ENCODE data around the gene KRTAP5-1. TPM values are rescaled to one million over a fixed set of nuclear protein-coding genes. Genes with fewer than 3 reads are reported as not detected.
A peak's percentile ranks its signal among the peaks of the same experiment; 100 is the strongest.

Gene KRTAP5-1
- total RNA-seq, 1 donor from 2014 or later: not detected

GRCh38 chr11:1570531-1570895 is 14.6 kb downstream of the KRTAP5-1 start:
- H3K36me3 ChIP-seq (ENCODE audit: control insufficient read depth, insufficient read depth, low read length): no peaks in the 10 kb centered on the region
- peaks cover 3% of the 10 kb centered on the region for H3K27me3 ChIP-seq (ENCODE audit: control insufficient read depth, insufficient read depth, low read length)
- no peak for TF ChIP-seq CTCF (IDR thresholded peaks at IDR 0.05; ENCODE audit: insufficient read depth, low read length, poor library complexity, severe bottlenecking)
- DNase-seq (ENCODE audit: low read depth): no peak
- peak overlapping the region; percentile 58 for H3K4me3 ChIP-seq (ENCODE audit: low read depth, low read length)

- no peaks in the 10 kb centered on the region for H3K36me3 ChIP-seq (ENCODE audit: control insufficient read depth, insufficient read depth, low read length)
- TF ChIP-seq CTCF (IDR thresholded peaks at IDR 0.05; ENCODE audit: insufficient read depth, low read length, poor library complexity, severe bottlenecking): no peak
- DNase-seq (ENCODE audit: low read depth): no peak
- H3K27me3 ChIP-seq (ENCODE audit: control insufficient read depth, insufficient read depth, low read length): peaks cover 3% of the 10 kb centered on the region
- H3K4me3 ChIP-seq (ENCODE audit: low read depth, low read length): no peak overlapping the region
Measured at GRCh38 chr11:1570001-1570453, 15.1 kb downstream of the KRTAP5-1 start.

GRCh38 chr11:1569251-1569780 is 15.8 kb downstream of the KRTAP5-1 start:
- DNase-seq (ENCODE audit: low read depth): no peak
- peaks cover 3% of the 10 kb centered on the region for H3K27me3 ChIP-seq (ENCODE audit: control insufficient read depth, insufficient read depth, low read length)
- no peak for TF ChIP-seq CTCF (IDR thresholded peaks at IDR 0.05; ENCODE audit: insufficient read depth, low read length, poor library complexity, severe bottlenecking)
- no peaks in the 10 kb centered on the region for H3K36me3 ChIP-seq (ENCODE audit: control insufficient read depth, insufficient read depth, low read length)
- no peak overlapping the region for H3K4me3 ChIP-seq (ENCODE audit: low read depth, low read length)

GRCh38 chr11:1568441-1568911 is 16.6 kb downstream of the KRTAP5-1 start:
- Histone ChIP-seq H3K4me3 (ENCODE audit: low read depth, low read length) (no peak overlapping the region), H3K27me3 (ENCODE audit: control insufficient read depth, insufficient read depth, low read length) (peaks cover 3% of the 10 kb centered on the region), H3K36me3 (ENCODE audit: control insufficient read depth, insufficient read depth, low read length) (no peaks in the 10 kb centered on the region)
- no peak for DNase-seq (ENCODE audit: low read depth)
- TF ChIP-seq CTCF (IDR thresholded peaks at IDR 0.05; ENCODE audit: insufficient read depth, low read length, poor library complexity, severe bottlenecking): no peak

GRCh38 chr11:1567721-1568100 is 17.4 kb downstream of the KRTAP5-1 start:
- no peaks in the 10 kb centered on the region for H3K36me3 ChIP-seq (ENCODE audit: control insufficient read depth, insufficient read depth, low read length)
- DNase-seq (ENCODE audit: low read depth): no peak
- no peak overlapping the region for H3K4me3 ChIP-seq (ENCODE audit: low read depth, low read length)
- H3K27me3 ChIP-seq (ENCODE audit: control insufficient read depth, insufficient read depth, low read length): peaks cover 1% of the 10 kb centered on the region
- no peak for TF ChIP-seq CTCF (IDR thresholded peaks at IDR 0.05; ENCODE audit: insufficient read depth, low read length, poor library complexity, severe bottlenecking)

GRCh38 chr11:1567052-1567720 is 17.9 kb downstream of the KRTAP5-1 start:
- H3K36me3 ChIP-seq (ENCODE audit: control insufficient read depth, insufficient read depth, low read length): no peaks in the 10 kb centered on the region
- TF ChIP-seq CTCF (IDR thresholded peaks at IDR 0.05; ENCODE audit: insufficient read depth, low read length, poor library complexity, severe bottlenecking): no peak
- DNase-seq (ENCODE audit: low read depth): no peak
- no peaks in the 10 kb centered on the region for H3K27me3 ChIP-seq (ENCODE audit: control insufficient read depth, insufficient read depth, low read length)
- H3K4me3 ChIP-seq (ENCODE audit: low read depth, low read length): no peak overlapping the region
